DND-41 (cell line): ENCODE measurements around the gene TAF11L5.
"Not testable (repeated sequence)": the region's sequence is repeated elsewhere in the genome, so short reads cannot be mapped to it uniquely, and the experiment has no call there.

Experiments used
- ATAC-seq: fragments of 200-7000 bp; cut with Tn5 transposase; 3 replicates; pipeline ENCODE4 v1.9.1; 2021; ENCODE audit warnings: low read depth; ENCODE audit not compliant: insufficient read depth
- DNase-seq: peaks from one replicate; pipeline ENCODE4 v3.0.0-alpha.2; 2020
- H2AFZ ChIP-seq: 2 replicates; pipeline ENCODE4 v1.6.0; 2012; ENCODE audit warnings: low read depth, low read length
- H3K27ac ChIP-seq: 2 replicates; pipeline ENCODE4 v1.5.1; 2012; ENCODE audit warnings: low read length, inconsistent platforms
- H3K27me3 ChIP-seq: fragments of 200-600 bp; sonication (generic); 2 replicates; pipeline ENCODE4 v1.6.0; 2012; ENCODE audit warnings: low read length, mild to moderate bottlenecking, inconsistent platforms; ENCODE audit not compliant: insufficient read depth, poor library complexity
- H3K36me3 ChIP-seq: 2 replicates; pipeline ENCODE4 v1.5.1; 2012; ENCODE audit warnings: low read length, inconsistent platforms; ENCODE audit not compliant: insufficient read depth
- H3K4me1 ChIP-seq: 2 replicates; pipeline ENCODE4 v1.5.1; 2012; ENCODE audit warnings: mild to moderate bottlenecking, low read length; ENCODE audit not compliant: insufficient read depth
- H3K4me2 ChIP-seq: 2 replicates; pipeline ENCODE4 v1.6.0; 2012; ENCODE audit warnings: mild to moderate bottlenecking, moderate library complexity, low read length, inconsistent platforms; ENCODE audit not compliant: insufficient read depth
- H3K4me3 ChIP-seq, 2 experiments: fragments of 200-600 bp in 1 of 2; shearing (Covaris generic) in 1 of 2; 2 replicates each; pipeline ENCODE4 v1.5.1; 2012 to 2016; ENCODE audit warnings: inconsistent platforms in 2 of 2, low read length in 2 of 2, mild to moderate bottlenecking in 2 of 2, low read depth in 1 of 2, moderate library complexity in 1 of 2
- H3K79me2 ChIP-seq: 2 replicates; pipeline ENCODE4 v1.6.0; 2012; ENCODE audit warnings: low read length, inconsistent platforms; ENCODE audit not compliant: insufficient read depth
- H3K9ac ChIP-seq: 2 replicates; pipeline ENCODE4 v1.6.0; 2012; ENCODE audit warnings: low read depth, mild to moderate bottlenecking, inconsistent platforms, low read length, moderate library complexity
- H3K9me3 ChIP-seq: 2 replicates; pipeline ENCODE4 v1.5.1; 2012; ENCODE audit warnings: low read length, moderate library complexity, mild to moderate bottlenecking, inconsistent platforms; ENCODE audit not compliant: insufficient read depth, severe bottlenecking
- H4K20me1 ChIP-seq: 2 replicates; pipeline ENCODE4 v1.6.0; 2012; ENCODE audit warnings: low read length; ENCODE audit not compliant: insufficient read depth

The TAF11L5 gene

DNA sequence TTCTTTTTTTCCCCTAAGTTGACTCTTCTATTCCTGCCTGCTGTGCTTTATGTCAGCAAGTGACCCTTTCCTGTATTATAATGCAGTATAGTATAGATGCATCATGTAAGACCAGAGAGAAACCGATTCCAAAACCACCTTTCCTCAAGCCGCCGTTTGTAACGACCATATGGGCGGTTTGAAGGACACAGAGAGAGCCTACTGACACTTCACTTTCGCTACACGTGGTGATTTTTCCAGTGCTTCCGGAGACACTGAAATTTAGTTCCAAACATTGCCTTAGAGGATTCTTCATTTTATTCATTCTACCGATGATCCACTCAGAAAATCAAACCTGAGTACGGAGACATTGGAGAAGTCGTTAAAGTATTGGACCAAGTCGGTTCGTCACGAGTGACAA lies 5.5 kb upstream of the TAF11L5 start:
- not testable (repeated sequence) for H3K4me1 ChIP-seq, H3K4me2 ChIP-seq, H3K36me3 ChIP-seq, DNase-seq, H3K9ac ChIP-seq, H3K79me2 ChIP-seq, H2AFZ ChIP-seq, H3K4me3 ChIP-seq, ATAC-seq, H4K20me1 ChIP-seq, H3K27me3 ChIP-seq, H3K27ac ChIP-seq, H3K9me3 ChIP-seq

- not testable (repeated sequence) for H3K4me2 ChIP-seq, H3K4me1 ChIP-seq, ATAC-seq, H3K27ac ChIP-seq, H3K36me3 ChIP-seq, H3K27me3 ChIP-seq, H4K20me1 ChIP-seq, DNase-seq, H3K4me3 ChIP-seq, H3K9me3 ChIP-seq, H3K79me2 ChIP-seq, H3K9ac ChIP-seq, H2AFZ ChIP-seq
Measured at GRCh38 chr5:17521501-17521900, 3.5 kb upstream of the TAF11L5 start, which contains the start of gene TAF11L4. Gene TAF11L4, plus strand, starts transcription at chr5:17521801.

GRCh38 chr5:17526504-17526903 lies 1.5 kb downstream of the TAF11L5 start:
- not testable (repeated sequence) for H3K27ac ChIP-seq, H3K4me1 ChIP-seq, H3K4me3 ChIP-seq, H3K36me3 ChIP-seq, H3K27me3 ChIP-seq, DNase-seq, H3K79me2 ChIP-seq, H3K4me2 ChIP-seq, H4K20me1 ChIP-seq, ATAC-seq, H2AFZ ChIP-seq, H3K9me3 ChIP-seq, H3K9ac ChIP-seq

GRCh38 chr5:17528369-17528768 lies 3.3 kb downstream of the TAF11L5 start, which contains the start of gene TAF11L6:
Gene TAF11L6, plus strand, starts transcription at chr5:17528669.
- not testable (repeated sequence) for H3K9me3 ChIP-seq, H3K79me2 ChIP-seq, H3K27me3 ChIP-seq, H3K36me3 ChIP-seq, H2AFZ ChIP-seq, DNase-seq, H3K4me3 ChIP-seq, ATAC-seq, H3K4me2 ChIP-seq, H3K4me1 ChIP-seq, H4K20me1 ChIP-seq, H3K9ac ChIP-seq, H3K27ac ChIP-seq
